ENCODE data around the gene TREH. TPM values are rescaled to one million over a fixed set of nuclear protein-coding genes. Genes with fewer than 3 reads are reported as not detected.

TREH gene
- polyA plus RNA-seq, 3 donors, result not detected

- Histone ChIP-seq H3K79me2 (ENCODE audit: insufficient read depth, low read length) (no peaks in the 10 kb centered on the region), H3K4me3 (replicated peaks in 1 of 3; ENCODE audit: low read depth in 2 of 3, low read length in 3 of 3) (peak within 1 kb of the TSS; percentile 28 to 72 (median 36)), H3K9ac (ENCODE audit: insufficient read depth, low read length, poor library complexity, severe bottlenecking) (peak within 1 kb of the TSS; percentile 71), H3K4me1 (ENCODE audit: control insufficient read depth in 1 of 2, insufficient read depth in 2 of 2, low read length in 2 of 2) (peaks cover 35% of the 10 kb centered on the region in 2 donors), H3K27me3 (ENCODE audit: control insufficient read depth in 2 of 2, insufficient read depth in 2 of 2, low read length in 2 of 2) (peaks cover 52 to 76% of the 10 kb centered on the region in 2 donors), H3K36me3 (replicated peaks in 1 of 2; ENCODE audit: control insufficient read depth in 1 of 2, insufficient read depth in 2 of 2, low read length in 2 of 2) (peaks cover 5 to 7% of the 10 kb centered on the region in 2 donors), H3K27ac (ENCODE audit: low read depth in 1 of 2, low read length in 2 of 2) (peak within 1 kb of the TSS in 1 of 2 donors; percentile 38), H3K9me3 (replicated peaks in 1 of 2; ENCODE audit: control insufficient read depth in 1 of 2, insufficient read depth in 1 of 2, low read length in 2 of 2) (peaks cover 0 to 12% of the 10 kb centered on the region in 2 donors), H4K20me1 (ENCODE audit: insufficient read depth, low read length) (no peaks in the 10 kb centered on the region), H2AFZ (ENCODE audit: insufficient read depth, low read depth, low read length, poor library complexity, severe bottlenecking) (peak within 1 kb of the TSS; percentile 68), H3K4me2 (replicated peaks; ENCODE audit: extremely low read depth, low read length, poor library complexity, severe bottlenecking) (peak within 1 kb of the TSS; percentile 81)
- Mint-ChIP-seq H3K4me3 (peak within 1 kb of the TSS; percentile 70 to 93), H3K9me3 (peaks cover 0 to 17% (median 12%) of the 10 kb centered on the region in 7 donors), H3K4me1 (peaks cover 38% of the 10 kb centered on the region), H3K27ac (peak within 1 kb of the TSS in 1 of 7 donors; percentile 33), H3K27me3 (ENCODE audit: low read depth in 3 of 3) (peaks cover 59 to 76% (median 69%) of the 10 kb centered on the region in 3 donors), H3K36me3 (peaks cover 17 to 20% of the 10 kb centered on the region in 2 donors)
- TF ChIP-seq CTCF (IDR thresholded peaks at IDR 0.05), result peak; percentile 23
- WGBS (ENCODE audit: insufficient coverage), result under 1% methylated on average over 46 of the region's 72 CpGs
- DNase-seq, result peak in 2 of 3 donors; percentile 39 to 60
- intact Hi-C loops (cut with micrococcal nuclease), result no loop called here
These were observed 71.8 kb downstream of the TREH start, which contains the start of gene PHLDB1 for GRCh38 chr11:118607401-118608359. Gene PHLDB1, plus strand, starts transcription at chr11:118607615. Its CDS starts 6,222 bp downstream, at chr11:118613837.

Small RNAs within 50 kb of the gene (small RNA-seq; reads per million reads assigned to genes)
- not detected for gene RNU6-376P (ENCODE audit: insufficient read length, low read depth)

Other genes starting within 250 kb of the TREH start
- 10 to 100 TPM in 1 of 3 donors, 1 to 10 TPM in 2; 3.3 to 21.7 (median 3.5) TPM for gene KMT2A, start 243.2 kb downstream of the TREH start, polyA plus RNA-seq
- not detected for gene TTC36, start 152.2 kb downstream of the TREH start, polyA plus RNA-seq
- gene TMEM25, start 148.5 kb downstream of the TREH start, polyA plus RNA-seq, result under 1 TPM in 1 of 3 donors, not detected in 2; 0.57 TPM
- gene IFT46, start 113.7 kb downstream of the TREH start, polyA plus RNA-seq, result 1 to 10 TPM; 2.8 to 5.8 (median 4.8) TPM
- gene ARCN1, start 107.2 kb downstream of the TREH start, polyA plus RNA-seq, result 100 to 1,000 TPM in 1 of 3 donors, 10 to 100 TPM in 2; 36.1 to 101 (median 79.7) TPM
- gene PHLDB1, start 72.0 kb downstream of the TREH start, polyA plus RNA-seq, result under 1 TPM in 1 of 3 donors, not detected in 2; 0.17 TPM
- 10 to 100 TPM; 17.8 to 31.9 (median 28.0) TPM for gene DDX6, start 111.5 kb upstream of the TREH start, polyA plus RNA-seq
- gene CXCR5, start 204.2 kb upstream of the TREH start, polyA plus RNA-seq, result under 1 TPM; 0.08 to 0.31 (median 0.09) TPM
- 1 to 10 TPM in 2 of 3 donors, under 1 TPM in 1; 0.11 to 6.8 (median 1.8) TPM for gene BCL9L, start 246.3 kb upstream of the TREH start, polyA plus RNA-seq

Measured in CD14-positive monocyte (primary cell).